K562 (cell line): ENCODE data around the gene SPAM1.

Experiments used
- GATA2 ChIP-seq: sonication (generic); formaldehyde crosslinking; IDR thresholded peaks from 2 replicates; pipeline ENCODE4 v1.4.0; 2020; ENCODE audit warnings: mild to moderate bottlenecking, missing genetic modification reagents
- ZNF347 ChIP-seq: fragments of 450-650 bp; formaldehyde crosslinking; IDR thresholded peaks from 2 replicates; pipeline ENCODE4 v1.4.0; 2020; ENCODE audit warnings: low read depth, mild to moderate bottlenecking, moderate library complexity

DNA sequence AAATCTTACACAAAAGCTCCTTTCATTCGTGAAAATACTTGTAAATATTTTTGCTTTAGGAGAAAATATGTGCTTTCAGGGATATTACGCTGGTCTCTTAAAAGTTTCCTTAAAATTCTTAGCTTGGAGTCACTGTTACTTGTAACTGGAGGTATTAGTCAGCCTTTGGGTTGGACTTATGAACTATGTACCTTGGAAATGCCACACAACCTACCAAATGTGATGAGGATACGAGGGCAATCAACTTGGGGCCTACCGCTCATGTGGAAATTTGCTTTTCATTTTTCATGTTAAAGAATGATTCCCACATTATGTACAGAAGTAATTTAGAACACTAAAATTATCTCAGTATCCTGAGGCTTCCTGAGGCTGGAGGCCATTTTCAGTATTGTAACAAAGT, 23.1 kb downstream of the SPAM1 start:
- no peak for TF ChIP-seq ZNF347
- no peak for TF ChIP-seq GATA2 (CRISPR knock-in tag)
